ENCODE results near the gene MCF2L2.
A peak's percentile ranks its signal among the peaks of the same experiment; 100 is the strongest.

The MCF2L2 gene

DNA sequence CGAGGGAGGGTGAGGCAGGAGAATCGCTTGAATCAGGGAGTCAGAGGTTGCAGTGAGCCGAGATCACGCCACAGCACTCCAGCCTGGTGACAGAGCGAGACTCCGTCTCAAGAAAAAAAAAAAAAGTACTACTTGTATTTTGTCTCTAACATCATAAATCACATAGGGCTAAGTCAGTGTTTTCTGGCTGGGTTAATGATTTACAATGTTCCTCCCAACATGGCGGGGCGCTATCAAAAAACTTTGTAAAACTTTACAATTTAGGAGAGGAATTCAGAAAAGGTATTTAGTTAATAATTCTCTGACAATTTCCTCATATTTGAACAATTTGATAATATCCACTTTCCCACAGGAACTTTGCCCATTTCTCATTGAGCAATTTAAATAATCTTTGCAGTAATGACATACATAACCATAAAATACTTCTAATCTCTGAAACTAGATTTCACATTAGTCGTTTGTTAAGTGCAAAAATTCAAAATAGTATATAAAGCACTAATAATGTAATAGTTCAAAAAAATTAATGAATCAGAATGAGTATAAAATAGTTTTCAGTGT lies 202.0 kb downstream of the MCF2L2 start:
- no peak for DNase-seq

DNA sequence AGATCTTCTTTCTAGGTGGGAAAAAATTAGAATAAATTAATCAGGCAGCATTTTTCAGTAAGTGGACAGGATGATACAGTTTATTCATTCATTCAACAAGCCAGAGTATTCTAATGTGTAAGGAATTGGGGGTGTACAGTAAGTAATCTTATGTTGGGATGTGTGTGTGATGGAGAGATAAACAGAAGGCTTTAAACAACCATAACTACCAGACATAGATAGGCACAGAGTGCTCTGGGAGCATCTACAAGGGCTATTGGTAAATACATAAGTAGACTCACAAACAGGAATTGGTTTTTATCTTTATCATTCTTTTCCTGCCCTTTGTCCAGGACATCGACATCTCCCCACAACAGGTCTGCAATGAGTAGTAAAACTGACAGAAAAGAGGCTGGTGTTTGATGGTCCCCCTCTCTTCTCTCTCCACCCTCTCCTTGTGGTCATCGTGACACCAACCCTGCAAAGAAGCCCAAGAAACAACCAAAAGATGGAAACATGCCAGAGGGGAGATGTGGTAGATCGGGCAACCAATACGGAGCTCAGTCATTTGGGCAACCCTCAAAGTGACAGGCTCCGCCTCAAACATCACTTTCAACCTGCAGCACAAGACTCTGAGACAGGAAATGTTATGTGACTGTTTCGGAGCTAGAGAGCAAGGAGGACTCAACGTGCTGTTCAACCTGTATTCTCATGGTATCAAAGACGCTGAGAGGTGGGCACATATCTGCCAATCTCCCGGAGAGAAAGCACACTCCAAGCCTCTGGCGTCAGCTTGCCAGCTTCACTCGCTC lies 204.0 kb downstream of the MCF2L2 start:
- DNase-seq: no peak

DNA sequence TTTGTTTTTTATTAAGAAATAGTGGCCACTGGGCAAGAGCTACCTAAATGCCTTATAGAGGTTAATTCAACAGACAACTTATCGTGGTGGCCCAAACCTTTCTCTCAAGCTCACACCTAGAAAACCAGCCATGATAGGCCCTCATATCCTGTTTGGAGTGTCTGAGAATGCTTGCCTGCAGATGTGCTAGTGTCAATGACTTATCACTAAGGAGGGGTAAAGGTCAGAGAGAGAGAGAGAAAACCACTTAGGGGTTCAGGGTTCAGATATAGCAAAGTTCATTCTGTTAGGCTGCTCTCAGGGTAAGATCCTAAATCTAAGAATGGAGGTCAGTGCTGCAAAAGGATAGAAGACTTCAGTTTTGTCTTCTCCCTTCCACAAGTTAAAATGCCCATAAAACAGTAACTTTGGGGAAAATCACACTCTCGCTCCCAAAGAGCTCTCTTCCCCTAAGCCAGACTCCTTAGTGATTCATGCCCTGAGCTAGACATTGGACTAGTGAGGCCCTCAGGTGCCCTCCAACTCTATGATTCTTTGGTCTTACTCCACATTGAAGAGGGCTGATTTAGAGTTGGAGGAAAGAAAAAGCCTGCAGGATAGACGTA lies 205.7 kb downstream of the MCF2L2 start:
- DNase-seq: no peak

DNA sequence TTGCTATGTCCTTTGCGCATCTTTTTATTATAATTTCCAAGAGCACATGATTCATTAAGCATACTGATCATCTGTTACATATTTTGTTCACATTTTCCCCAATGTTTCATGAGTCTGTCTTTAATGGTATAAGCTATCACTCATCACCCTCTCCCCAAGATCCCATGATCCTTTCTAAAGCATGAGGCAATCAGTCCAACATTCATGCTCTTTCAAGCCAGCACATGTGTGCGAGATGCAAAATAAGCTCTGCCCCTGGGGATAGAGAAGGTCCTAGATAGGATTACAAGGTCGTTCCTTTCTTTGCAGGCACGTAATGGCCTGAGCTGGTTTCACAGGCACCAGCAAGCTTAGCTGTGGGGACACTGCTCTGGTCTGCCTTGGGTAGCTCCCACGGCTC lies 207.6 kb downstream of the MCF2L2 start:
- no peak for DNase-seq

DNA sequence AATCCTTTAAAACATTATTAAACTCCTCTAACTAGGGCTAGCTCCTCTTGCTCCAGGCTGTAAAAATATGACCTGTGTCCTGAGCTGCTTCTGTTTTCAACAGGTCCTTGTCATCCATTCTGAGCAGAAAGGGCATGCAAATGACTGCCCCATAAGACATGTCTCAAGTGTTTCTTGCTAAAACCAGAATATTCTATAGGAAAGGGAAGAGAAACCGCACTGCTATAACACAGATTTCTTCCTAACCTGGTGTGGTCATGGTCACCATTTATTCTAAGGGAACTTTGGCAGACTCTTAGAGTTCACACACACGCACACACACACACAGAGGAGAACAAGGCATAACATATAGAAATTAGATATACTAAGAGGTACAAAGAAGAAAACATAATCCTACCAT lies 209.6 kb downstream of the MCF2L2 start:
- no peak for DNase-seq

DNA sequence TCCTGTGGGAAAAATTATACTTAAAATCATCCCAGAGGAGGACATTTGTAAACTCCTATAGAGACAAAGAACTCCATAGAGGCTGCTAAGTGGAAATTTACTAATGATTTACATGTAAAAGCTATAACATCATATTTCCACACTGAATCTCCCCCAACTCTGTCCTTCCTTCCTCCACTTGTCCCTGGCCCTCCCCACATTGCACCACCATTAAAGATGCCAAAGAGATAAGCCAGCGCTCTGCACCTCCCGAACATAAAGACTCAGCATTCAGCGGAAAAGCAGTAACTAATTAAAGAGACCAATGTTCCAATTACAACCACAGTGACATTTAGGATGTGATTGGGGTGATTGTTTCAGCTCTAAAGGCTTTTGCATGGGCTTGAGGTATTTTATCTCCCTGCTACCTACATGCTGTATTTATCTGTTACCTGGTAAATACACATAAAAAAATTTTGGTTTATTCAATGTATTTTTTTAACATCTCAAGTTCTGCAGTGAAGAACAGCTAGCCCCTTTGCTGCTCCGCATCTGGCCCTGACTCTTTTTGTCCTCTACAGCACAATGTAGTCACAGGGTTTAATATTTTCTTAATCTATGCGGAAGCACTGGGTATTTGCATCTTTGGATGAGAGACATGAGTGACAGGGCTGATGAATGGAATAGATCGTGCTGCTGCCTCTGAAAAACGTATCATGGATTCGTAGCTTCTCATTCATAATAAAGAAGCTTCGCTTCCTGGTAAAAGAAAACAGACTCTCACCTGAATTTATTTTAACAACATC lies 210.7 kb downstream of the MCF2L2 start:
- DNase-seq: no peak

DNA sequence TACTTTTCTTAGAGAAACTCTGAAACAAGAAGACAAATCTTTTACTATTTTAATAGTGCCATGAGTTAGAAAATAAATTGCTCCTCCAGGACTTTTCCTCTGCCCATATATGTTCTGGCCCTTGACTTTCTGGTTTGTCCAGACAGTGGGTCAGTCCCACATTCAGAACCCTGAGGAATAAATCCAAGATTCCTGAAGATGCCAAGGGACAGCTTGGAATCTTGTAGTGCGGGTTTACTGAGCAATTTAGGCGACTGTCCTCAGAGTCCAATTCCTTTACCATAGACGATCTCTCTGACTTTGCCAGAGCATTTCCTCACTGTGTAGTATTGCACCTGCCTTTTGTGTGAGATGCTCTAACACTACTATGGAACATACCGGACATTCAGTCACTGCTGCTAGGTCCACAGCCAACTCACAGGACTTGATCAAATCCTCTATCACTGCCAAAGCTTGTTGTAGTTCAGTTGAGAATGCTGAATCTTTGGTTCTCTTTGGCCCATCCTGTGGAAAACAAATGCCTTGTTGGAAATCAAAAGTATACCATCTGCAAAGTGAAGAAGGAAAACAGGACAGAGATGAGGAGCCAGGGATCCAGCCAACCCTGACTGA lies 212.7 kb downstream of the MCF2L2 start:
- DNase-seq: no peak

DNA sequence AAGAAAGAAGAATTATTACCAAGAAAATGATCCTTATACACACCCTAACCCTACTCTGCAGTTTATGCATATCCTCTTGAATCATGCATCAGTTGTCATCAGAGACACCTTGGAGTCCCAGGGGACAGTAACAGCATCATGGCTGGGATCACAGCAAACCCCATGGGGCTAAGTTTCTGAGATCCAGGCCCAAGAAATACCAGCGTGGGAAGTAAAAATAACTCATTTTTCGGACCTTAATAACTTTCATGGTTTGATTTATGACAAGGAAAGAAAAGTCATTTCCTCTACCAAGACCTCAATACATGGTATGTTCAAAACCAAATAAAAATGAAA lies 214.2 kb downstream of the MCF2L2 start:
- no peak for DNase-seq

DNA sequence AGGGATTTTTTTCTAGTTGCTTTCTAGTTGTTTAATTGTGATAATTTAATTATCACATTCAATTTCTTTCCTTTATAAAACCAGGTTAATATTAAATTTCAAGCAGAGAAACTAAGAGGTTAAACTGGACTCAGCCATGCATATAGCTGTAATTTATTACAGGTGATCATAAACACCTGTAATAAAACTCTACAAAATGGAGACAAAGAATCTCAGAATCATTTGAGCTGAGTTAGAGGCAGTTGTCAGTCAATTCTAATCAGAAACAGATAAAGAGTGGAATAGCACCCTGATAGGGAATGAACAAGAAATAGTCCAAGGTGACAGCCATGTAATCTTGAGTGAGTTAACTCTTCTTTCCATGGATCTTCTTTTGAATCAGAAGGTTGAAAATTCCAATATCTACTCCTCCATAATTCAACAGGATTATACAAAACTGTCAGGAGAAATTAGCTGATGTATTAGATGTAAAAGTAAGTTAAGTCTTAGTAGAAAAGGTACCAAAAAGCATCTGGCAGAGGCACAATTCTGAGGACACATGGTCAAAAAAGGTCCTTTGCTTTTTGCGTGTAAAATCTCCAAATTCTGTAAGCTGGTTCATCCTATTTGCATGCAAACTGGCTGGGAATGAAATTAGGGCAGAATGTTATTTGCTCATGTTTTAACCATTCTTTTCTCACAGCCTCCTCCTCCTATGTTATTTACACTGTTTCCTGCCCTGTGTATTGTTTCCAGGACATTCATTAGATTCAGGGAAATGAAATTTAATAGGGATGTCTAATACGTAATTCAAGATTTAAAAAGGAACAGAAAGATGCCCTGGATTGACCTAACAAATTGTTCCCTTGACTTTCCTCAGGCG lies 214.8 kb downstream of the MCF2L2 start:
- no peak for DNase-seq

DNA sequence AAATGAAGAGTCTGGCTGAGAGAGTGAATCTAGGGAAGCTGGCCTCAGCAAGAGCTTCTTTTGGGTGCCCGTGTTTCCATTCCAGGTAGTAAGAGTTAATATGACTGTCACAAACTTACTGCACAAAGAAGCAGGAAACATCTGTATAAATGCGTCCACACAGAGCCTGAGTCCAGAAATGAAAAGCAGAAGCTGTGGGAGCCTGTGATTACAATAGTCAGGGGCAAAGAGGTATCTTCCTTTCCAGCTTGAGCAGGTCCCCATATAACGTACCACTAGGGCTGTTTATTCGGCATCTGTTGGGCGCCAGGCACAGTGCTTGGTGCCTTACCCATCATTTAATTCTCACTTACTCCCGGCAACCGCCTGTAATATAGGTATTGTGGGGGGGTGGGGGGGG lies 215.9 kb downstream of the MCF2L2 start:
- no peak for DNase-seq

DNA sequence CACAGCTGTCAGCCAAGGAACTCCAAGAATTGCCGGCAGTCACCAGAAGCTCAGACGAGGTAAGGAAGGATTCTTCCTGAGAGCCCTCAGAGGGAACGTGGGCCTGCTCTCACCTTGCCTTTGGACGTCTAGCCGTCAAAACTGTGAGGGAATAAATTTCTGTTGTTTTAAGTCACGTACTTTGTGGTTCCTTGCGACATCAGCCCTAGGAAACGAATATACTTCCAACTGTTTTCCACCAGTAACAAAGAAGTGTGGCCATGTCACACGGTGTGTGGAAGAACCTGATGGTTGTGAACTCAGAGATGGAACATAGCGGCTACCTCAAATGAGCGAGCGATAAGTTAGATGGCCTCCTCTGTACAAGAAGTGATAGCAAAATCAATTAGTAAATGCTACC lies 216.3 kb downstream of the MCF2L2 start:
- DNase-seq: no peak

DNA sequence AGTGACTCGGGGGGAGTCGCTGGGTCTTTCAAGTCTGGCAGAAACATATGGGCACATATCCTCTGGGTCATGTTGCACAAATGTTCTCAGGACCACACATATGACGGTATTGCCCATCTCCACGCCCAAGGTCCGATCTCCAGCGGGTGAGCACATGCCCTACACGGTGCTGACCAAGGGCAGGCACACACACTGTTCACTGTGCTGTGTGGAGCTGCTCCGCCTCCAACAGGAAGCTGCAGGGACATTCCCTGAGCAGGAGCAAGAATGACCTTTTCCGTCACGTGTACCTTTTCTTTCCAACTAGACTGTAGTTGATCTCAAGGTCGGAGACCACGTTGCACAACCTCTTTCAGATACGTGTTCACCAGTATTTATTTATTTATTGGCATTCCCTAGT lies 217.1 kb downstream of the MCF2L2 start:
- DNase-seq: no peak

DNA sequence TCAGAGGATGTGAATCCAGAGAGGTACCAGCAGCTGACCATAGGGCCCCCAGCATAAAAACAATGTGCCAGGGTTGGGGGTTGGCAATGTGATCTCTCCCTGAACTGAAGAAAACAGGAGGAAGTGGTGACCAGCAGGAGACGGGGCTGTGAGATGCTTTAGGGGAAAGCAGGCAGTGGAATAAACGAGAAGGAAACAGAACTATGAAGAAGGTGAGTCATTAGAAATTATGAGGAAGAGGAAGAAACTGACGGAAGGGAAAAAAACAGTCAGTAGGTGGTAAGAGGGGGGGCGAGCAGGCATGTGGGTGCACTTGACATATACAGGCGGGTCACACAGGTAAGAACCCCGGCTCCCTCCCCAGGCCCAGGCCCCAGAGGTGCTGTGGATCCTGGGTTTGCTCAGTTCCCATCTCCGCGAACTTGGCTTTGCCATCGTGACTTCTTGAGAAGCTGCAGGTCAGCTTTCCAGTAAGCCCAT lies 217.5 kb downstream of the MCF2L2 start:
- DNase-seq: no peak

DNA sequence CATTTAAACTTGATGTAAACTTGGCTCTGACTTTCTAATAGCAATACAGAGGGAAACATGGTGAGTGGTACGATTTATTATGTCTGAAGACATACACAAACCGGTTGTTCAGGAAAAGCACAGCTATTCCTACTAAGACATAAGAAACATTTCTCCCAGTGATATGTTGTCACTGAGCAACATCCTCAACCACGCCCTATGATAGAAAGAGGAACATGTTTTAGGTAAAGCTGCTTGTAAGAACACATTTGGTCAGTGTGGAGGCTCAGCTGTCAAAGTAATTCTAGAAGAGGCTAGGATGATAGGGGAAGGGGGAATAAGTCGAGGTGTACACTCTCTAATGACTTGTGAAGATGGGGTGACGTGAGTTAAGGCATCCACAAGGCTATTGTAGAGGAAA lies 218.1 kb downstream of the MCF2L2 start:
- no peak for DNase-seq

DNA sequence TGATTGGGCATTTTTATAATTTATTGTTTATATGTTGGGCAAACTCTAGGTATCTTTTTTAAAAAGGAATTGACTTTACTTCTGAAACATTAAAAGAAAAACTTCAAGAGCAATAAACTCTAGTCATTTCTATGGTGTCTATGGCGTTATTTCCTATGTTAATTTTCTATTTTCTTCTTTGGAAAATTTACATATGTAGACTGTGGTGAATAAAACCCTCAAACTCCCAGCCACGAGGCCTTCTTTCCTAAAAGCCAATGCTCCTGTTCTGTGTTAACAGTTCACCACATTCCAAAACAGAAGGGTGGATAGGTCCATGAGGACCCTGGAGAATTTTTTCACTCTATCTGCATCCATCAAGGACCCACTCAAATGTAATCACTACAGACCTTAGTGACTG lies 219.6 kb downstream of the MCF2L2 start:
- DNase-seq: no peak

DNA sequence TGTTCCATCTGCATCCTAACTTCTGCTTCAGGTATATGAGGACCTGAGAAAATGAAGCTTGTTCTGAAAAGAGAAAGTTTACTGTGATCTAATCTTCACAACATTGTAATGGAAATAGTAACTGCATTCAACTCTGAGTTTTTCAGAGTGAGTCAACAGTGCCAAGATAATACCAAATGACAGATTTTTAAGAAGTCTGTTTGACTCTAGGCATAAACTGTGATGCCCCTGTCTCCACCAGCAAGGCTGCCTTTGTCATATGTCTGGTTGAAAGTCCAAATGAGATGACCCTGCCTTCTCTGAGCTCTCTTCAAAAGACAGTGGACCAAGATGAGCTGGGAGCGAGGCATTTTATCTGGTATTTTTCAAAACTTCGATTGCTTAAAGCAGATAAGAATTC lies 220.2 kb downstream of the MCF2L2 start:
- no peak for DNase-seq

DNA sequence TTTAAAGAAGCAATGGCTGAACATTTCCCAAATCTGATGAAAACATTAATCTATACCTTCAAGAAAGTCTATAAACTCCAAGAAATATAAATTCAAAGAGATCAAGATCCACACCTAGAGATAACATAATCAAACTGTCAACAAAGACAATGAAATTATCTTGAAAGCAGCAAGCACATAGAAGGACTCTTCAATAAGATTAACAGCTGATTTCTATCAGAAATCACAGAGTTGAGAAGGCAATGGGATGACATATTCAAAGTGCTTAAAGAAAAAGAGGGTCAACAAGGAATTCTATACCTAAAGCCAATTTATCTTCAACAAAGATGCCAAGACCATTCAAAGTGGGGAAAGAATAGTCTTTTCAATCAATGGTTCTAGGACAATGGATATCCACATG lies 224.7 kb downstream of the MCF2L2 start:
- DNase-seq: peak; percentile 5

DNA sequence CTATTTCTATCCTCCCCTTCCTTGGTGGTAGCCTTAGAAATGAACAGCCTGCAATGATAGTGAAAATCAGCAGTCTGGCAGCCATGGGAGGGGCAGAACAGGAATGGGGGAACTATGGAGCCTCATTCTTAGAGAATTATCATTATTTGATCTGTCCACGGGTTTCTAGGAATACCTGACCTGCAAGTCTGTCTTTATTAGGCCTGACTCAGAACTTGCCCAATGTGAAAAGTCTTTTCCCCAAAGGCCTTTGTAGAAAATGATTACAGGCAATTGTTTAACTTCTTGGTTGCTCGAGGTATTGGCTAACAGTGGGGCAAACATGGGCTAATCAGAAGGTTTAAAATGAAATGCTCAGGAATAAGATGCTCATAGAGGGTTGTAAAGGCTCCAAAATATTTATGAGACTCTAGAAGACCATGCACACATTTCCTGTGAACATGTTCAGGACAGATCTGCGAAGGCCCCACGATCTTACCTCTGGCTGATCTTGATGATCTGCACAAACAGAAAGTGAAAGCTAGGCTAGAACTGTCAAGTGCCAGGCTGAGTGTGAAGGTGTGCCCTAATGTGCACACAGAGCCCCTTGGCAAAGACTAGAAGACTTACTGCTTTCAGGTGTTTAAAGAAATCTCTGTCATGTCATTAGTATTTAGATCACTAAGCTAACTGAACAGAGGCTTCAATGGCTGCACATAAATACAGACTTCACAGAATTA lies 226.3 kb downstream of the MCF2L2 start:
- DNase-seq: no peak

DNA sequence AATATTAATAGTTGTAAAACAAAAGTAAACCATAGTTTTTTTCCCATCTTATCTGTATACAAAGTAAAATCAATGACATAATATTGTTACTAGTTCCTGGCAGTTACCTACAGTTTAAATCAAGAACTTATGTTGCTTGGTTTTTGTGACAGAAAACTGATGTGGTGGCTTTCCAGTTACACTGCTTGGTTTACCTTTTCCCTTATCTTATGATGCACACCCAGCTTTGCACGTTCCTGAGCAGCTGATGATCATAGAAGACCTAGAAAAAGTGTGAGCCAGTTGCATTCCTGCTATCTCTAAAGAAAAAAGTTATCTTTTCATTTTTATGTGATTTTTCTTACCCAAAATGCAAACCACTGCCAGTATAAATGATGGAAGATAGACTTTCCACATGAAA lies 229.5 kb downstream of the MCF2L2 start:
- DNase-seq: no peak

DNA sequence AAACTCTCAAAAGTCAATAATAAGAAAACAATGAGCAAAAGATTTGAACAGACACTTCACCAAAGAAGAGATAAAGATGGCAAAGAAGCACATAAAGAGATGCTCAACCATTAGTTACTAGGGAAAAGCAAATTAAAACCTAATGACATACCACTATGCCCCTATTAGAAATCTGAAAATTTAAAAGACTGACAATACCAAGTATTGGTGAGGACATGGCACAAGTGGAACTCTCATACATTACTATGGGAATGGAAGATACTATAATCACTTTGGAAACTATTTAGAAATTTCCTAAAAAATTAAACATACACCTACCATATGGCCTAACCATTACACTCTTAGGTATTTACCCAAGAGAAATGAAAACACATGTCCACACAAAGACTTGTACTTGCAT lies 230.7 kb downstream of the MCF2L2 start:
- DNase-seq: no peak

DNA sequence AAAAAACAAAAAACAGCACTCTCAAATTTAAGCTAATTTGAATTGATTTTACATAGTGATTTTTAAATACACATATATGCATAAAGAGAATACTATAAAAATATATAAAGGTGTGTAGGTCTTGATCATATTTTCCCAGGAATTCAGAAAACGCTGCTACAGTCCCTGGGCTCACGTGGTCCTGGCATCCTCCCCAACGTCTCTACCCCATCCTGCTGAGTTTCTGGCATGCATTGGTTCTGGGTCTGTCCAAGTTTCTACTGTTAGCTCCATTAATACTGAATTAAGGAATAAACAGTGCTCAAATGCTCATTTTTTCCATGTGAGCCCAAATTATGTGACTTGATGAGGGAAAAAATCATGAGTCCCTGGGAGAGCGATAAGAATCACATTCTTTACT lies 233.2 kb downstream of the MCF2L2 start:
- no peak for DNase-seq

All from NCI-H1105 (cell line).